Activated CD4-positive, alpha-beta memory T cell treated with anti-CD3 and anti-CD28 coated beads, Interleukin-2, amount 10 ng/mL, durations not matched to agents 7 days and 5 days (primary cell): Measurements from ENCODE around the gene TRIM33. TPM values are rescaled to one million over a fixed set of nuclear protein-coding genes. Genes with fewer than 3 reads are reported as not detected.

ENCODE experiments used
- CTCF ChIA-PET: fragments of 350-600 bp; sonication (Branson Sonifier 250); formaldehyde crosslinking; loops from one replicate; lab custom pipeline; 2021; ENCODE audit warnings: antibody characterized with exemption, inconsistent platforms; lab: Charles Lee
- POLR2A ChIA-PET: fragments of 350-600 bp; sonication (Branson Sonifier 250); formaldehyde crosslinking; loops from one replicate; lab custom pipeline; 2021; ENCODE audit warnings: antibody characterized with exemption; lab: Charles Lee
- DNase-seq: peaks from one replicate; pipeline ENCODE4 v3.0.0-alpha.2; 2020
- H3K27ac Mint-ChIP-seq: one replicate; pipeline ENCODE4 v1.8.0; 2021; ENCODE audit warnings: mild to moderate bottlenecking, mixed read lengths
- H3K27me3 Mint-ChIP-seq: one replicate; pipeline ENCODE4 v1.8.0; 2021; ENCODE audit warnings: mixed read lengths
- H3K36me3 Mint-ChIP-seq: one replicate; pipeline ENCODE4 v1.8.0; 2021; ENCODE audit warnings: low read depth, mixed read lengths
- H3K4me1 Mint-ChIP-seq: one replicate; pipeline ENCODE4 v1.8.0; 2021; ENCODE audit warnings: mixed read lengths
- H3K4me3 Mint-ChIP-seq: one replicate; pipeline ENCODE4 v1.8.0; 2021; ENCODE audit warnings: mild to moderate bottlenecking, mixed read lengths
- H3K9me3 Mint-ChIP-seq: one replicate; pipeline ENCODE4 v1.8.0; 2021; ENCODE audit warnings: mixed read lengths
- total RNA-seq, 2 experiments: library from RNA; stranded (reverse); gene quantifications; one replicate each; pipeline ENCODE4 v1.2.3, GENCODE V29; 2021

Gene TRIM33
- total RNA-seq, 2 experiments from 2014 or later: 36.0 to 36.5 TPM

DNA sequence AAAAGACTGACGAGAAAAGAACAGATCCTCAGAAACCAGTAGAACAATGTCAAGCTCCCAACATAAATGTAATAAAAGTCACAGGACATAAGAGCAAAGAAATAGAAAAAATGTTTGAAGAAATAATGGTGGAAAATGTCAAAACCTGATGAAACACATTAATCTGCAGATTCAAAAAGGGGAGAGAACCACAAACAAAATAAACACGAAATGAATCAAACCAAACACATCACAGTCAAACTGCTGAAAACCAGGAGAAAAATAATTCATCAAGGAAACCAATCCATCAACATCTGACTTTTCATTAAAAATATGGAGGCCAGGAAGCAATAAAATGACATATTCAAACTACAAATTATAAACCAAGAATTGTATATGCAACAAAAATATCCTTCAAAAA is 31.9 kb downstream of the TRIM33 start:
- CTCF ChIA-PET: no interaction called here
- Mint-ChIP-seq H3K9me3 (peaks cover 4% of the 10 kb centered on the region), H3K4me3 (no peak overlapping the region), H3K4me1 (peaks cover 32% of the 10 kb centered on the region), H3K36me3 (peaks cover 43% of the 10 kb centered on the region), H3K27me3 (no peaks in the 10 kb centered on the region), H3K27ac (no peak overlapping the region)
- DNase-seq: no peak
- POLR2A ChIA-PET: no interaction called here

GRCh38 chr1:114473796-114474195 is 37.2 kb downstream of the TRIM33 start:
- H3K36me3 Mint-ChIP-seq: peaks cover 35% of the 10 kb centered on the region
- no peak for DNase-seq
- peaks cover 3% of the 10 kb centered on the region for H3K9me3 Mint-ChIP-seq
- peaks cover 28% of the 10 kb centered on the region for H3K4me1 Mint-ChIP-seq
- no peaks in the 10 kb centered on the region for H3K27me3 Mint-ChIP-seq
- H3K27ac Mint-ChIP-seq: no peak overlapping the region
- H3K4me3 Mint-ChIP-seq: no peak overlapping the region
- POLR2A ChIA-PET: interaction anchor here (1.8 kb wide), 1 partner anchor 36 kb away, joined by 4 read pairs; no protein-coding TSS in a partner anchor
- CTCF ChIA-PET: no interaction called here

DNA sequence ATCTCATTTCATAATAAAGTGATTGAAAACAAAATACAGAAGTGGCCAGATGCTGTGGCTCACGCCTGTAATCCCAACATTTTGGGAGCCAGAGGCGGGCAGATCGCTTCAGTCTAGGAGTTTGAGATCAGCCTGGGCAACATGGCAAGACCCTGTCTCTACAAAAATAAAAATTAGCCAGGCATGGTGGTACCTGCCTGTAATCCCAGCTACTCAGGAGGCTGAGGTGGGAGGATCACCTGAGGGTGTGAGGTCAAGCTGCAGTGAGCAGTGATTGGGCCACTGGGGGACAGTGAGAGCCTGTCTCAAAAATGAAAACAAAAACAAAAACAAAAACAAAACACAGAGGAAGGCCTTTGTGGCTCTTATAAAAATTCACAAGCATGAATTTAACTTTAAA is 38.6 kb downstream of the TRIM33 start:
- CTCF ChIA-PET: no interaction called here
- Mint-ChIP-seq H3K27me3 (no peaks in the 10 kb centered on the region), H3K9me3 (peaks cover 3% of the 10 kb centered on the region), H3K4me3 (no peak overlapping the region), H3K36me3 (peaks cover 31% of the 10 kb centered on the region), H3K27ac (no peak overlapping the region), H3K4me1 (peaks cover 36% of the 10 kb centered on the region)
- POLR2A ChIA-PET: no interaction called here
- no peak for DNase-seq

GRCh38 chr1:114470681-114471080 is 40.3 kb downstream of the TRIM33 start:
- ChIA-PET CTCF (no interaction called here), POLR2A (no interaction called here)
- peaks cover 26% of the 10 kb centered on the region for H3K36me3 Mint-ChIP-seq
- peaks cover 41% of the 10 kb centered on the region for H3K4me1 Mint-ChIP-seq
- no peak for DNase-seq
- H3K27me3 Mint-ChIP-seq: no peaks in the 10 kb centered on the region
- H3K4me3 Mint-ChIP-seq: no peak overlapping the region
- H3K9me3 Mint-ChIP-seq: peaks cover 3% of the 10 kb centered on the region
- H3K27ac Mint-ChIP-seq: no peak overlapping the region

GRCh38 chr1:114468710-114469468 is 42.1 kb downstream of the TRIM33 start:
- H3K9me3 Mint-ChIP-seq: peaks cover 3% of the 10 kb centered on the region
- H3K4me1 Mint-ChIP-seq: peaks cover 40% of the 10 kb centered on the region
- H3K27ac Mint-ChIP-seq: peak overlapping the region; percentile 2
- ChIA-PET CTCF (interaction anchor here (0.7 to 1.5 kb wide), 2 partner anchors 40 to 186 kb away, joined by 3 to 4 read pairs; no protein-coding TSS in a partner anchor), POLR2A (interaction anchor here (1.0 to 2.3 kb wide), 2 partner anchors 38 to 43 kb away, joined by 3 to 10 read pairs; no protein-coding TSS in a partner anchor)
- H3K4me3 Mint-ChIP-seq: no peak overlapping the region
- H3K27me3 Mint-ChIP-seq: no peaks in the 10 kb centered on the region
- no peak for DNase-seq
- peaks cover 20% of the 10 kb centered on the region for H3K36me3 Mint-ChIP-seq

DNA sequence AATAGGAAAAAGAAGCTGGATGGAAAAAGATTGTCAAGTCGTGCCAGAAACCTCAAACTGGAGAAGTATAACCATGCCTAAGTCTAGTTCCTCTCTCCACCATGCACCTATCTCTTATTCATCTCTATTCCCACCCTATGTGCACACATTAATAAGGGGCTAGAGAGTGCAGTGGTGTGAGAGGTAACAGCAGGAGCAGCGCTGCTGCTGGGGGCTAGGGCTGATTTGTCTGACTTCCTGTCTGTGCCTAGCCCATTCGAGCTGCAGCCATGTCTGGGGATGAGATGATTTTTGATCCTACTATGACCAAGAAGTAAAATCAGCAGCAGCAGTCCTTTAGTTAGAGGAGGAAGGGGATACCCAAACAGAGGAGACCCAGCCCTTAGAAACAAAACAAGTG is 43.0 kb downstream of the TRIM33 start:
- Mint-ChIP-seq H3K9me3 (no peaks in the 10 kb centered on the region), H3K27me3 (no peaks in the 10 kb centered on the region), H3K4me3 (no peak overlapping the region), H3K4me1 (peaks cover 35% of the 10 kb centered on the region), H3K27ac (no peak overlapping the region), H3K36me3 (peaks cover 14% of the 10 kb centered on the region)
- no peak for DNase-seq
- ChIA-PET CTCF (interaction anchor here (1.5 kb wide), 1 partner anchor 41 kb away, joined by 4 read pairs; no protein-coding TSS in a partner anchor), POLR2A (interaction anchor here (1.0 to 2.3 kb wide), 2 partner anchors 39 to 44 kb away, joined by 3 to 10 read pairs; no protein-coding TSS in a partner anchor)

GRCh38 chr1:114467491-114467890 is 43.5 kb downstream of the TRIM33 start:
- peaks cover 33% of the 10 kb centered on the region for H3K4me1 Mint-ChIP-seq
- ChIA-PET POLR2A (interaction anchor here (2.3 kb wide), 1 partner anchor 44 kb away, joined by 10 read pairs; no protein-coding TSS in a partner anchor), CTCF (interaction anchor here (1.5 kb wide), 1 partner anchor 41 kb away, joined by 4 read pairs; no protein-coding TSS in a partner anchor)
- H3K27ac Mint-ChIP-seq: peak overlapping the region; percentile 11
- peaks cover 12% of the 10 kb centered on the region for H3K36me3 Mint-ChIP-seq
- H3K9me3 Mint-ChIP-seq: no peaks in the 10 kb centered on the region
- H3K27me3 Mint-ChIP-seq: no peaks in the 10 kb centered on the region
- DNase-seq: no peak
- H3K4me3 Mint-ChIP-seq: no peak overlapping the region

DNA sequence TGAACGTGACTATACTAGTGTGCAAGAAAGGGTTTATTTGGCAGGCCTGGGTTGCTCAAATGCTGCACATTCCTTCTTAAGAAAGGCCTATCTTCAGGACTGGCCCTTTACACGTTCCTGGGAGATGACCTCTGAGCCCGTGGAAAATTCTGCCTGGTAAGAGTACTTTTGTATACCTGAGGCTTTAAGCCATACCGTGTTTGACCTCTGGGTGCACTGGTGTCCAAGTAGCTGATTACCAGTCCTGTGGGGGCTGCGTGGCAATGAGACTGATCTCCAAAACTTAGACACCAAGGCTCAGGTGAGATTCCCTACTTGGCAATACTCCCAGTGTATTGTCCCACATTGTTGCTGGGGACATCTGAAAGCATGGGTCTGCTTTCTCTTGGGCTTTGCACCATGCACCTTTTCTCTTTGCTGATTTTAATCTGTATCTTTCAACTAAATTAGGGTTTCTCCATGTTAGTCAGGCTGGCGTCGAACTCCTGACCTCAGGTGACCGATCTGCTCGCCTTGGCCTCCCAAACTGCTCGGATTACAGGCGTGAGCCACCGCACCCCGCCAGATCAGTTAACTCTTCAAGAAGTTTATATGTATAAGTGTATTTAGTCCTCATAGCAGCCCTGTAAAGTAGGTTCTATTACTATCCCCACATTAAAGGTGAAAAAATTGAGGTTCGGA is 44.5 kb downstream of the TRIM33 start:
- Mint-ChIP-seq H3K9me3 (no peaks in the 10 kb centered on the region), H3K4me1 (peaks cover 31% of the 10 kb centered on the region), H3K27me3 (no peaks in the 10 kb centered on the region), H3K27ac (no peak overlapping the region), H3K36me3 (peaks cover 18% of the 10 kb centered on the region), H3K4me3 (no peak overlapping the region)
- ChIA-PET POLR2A (no interaction called here), CTCF (no interaction called here)
- DNase-seq: no peak

GRCh38 chr1:114462963-114463362 is 48.0 kb downstream of the TRIM33 start:
- Mint-ChIP-seq H3K27ac (no peak overlapping the region), H3K36me3 (peaks cover 40% of the 10 kb centered on the region), H3K4me1 (peaks cover 27% of the 10 kb centered on the region), H3K27me3 (no peaks in the 10 kb centered on the region), H3K9me3 (peaks cover 14% of the 10 kb centered on the region), H3K4me3 (no peak overlapping the region)
- POLR2A ChIA-PET: no interaction called here
- no peak for DNase-seq
- CTCF ChIA-PET: no interaction called here

DNA sequence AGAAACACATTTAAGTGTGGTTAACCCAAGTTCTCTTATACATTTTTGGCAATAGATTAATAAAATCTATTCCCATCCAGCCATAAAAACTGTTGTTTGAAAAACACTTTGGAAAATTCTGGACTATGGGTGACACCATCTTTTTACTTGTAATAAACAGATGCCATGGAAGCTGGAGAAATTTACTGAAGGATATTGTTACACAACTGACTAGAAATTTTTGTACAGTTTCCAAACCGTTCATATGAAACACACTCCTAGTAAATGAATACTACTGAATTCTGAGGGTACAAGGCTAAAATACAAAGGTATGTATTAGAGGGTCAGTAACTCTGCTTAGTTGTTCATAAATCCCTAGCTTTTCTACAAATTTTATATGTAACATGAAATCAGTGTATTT is 48.7 kb downstream of the TRIM33 start:
- Mint-ChIP-seq H3K36me3 (peaks cover 45% of the 10 kb centered on the region), H3K4me1 (peaks cover 21% of the 10 kb centered on the region), H3K27ac (no peak overlapping the region), H3K9me3 (peaks cover 14% of the 10 kb centered on the region), H3K27me3 (no peaks in the 10 kb centered on the region), H3K4me3 (no peak overlapping the region)
- POLR2A ChIA-PET: no interaction called here
- DNase-seq: no peak
- CTCF ChIA-PET: no interaction called here

- CTCF ChIA-PET: no interaction called here
- peaks cover 14% of the 10 kb centered on the region for H3K9me3 Mint-ChIP-seq
- H3K4me1 Mint-ChIP-seq: peaks cover 12% of the 10 kb centered on the region
- H3K27ac Mint-ChIP-seq: peak overlapping the region; percentile 23
- no peak for DNase-seq
- H3K27me3 Mint-ChIP-seq: no peaks in the 10 kb centered on the region
- H3K4me3 Mint-ChIP-seq: no peak overlapping the region
- peaks cover 74% of the 10 kb centered on the region for H3K36me3 Mint-ChIP-seq
- POLR2A ChIA-PET: no interaction called here
Observed at GRCh38 chr1:114458237-114458777, 52.7 kb downstream of the TRIM33 start.

- CTCF ChIA-PET: no interaction called here
- POLR2A ChIA-PET: no interaction called here
- H3K27ac Mint-ChIP-seq: peak overlapping the region; percentile 23
- no peak for DNase-seq
- H3K27me3 Mint-ChIP-seq: no peaks in the 10 kb centered on the region
- H3K4me1 Mint-ChIP-seq: peaks cover 12% of the 10 kb centered on the region
- H3K9me3 Mint-ChIP-seq: peaks cover 14% of the 10 kb centered on the region
- peaks cover 78% of the 10 kb centered on the region for H3K36me3 Mint-ChIP-seq
- no peak overlapping the region for H3K4me3 Mint-ChIP-seq
Observed at GRCh38 chr1:114457675-114458236, 53.2 kb downstream of the TRIM33 start.

GRCh38 chr1:114456586-114456985 is 54.4 kb downstream of the TRIM33 start:
- peaks cover 12% of the 10 kb centered on the region for H3K4me1 Mint-ChIP-seq
- no peak for DNase-seq
- CTCF ChIA-PET: no interaction called here
- H3K27ac Mint-ChIP-seq: no peak overlapping the region
- H3K36me3 Mint-ChIP-seq: peaks cover 77% of the 10 kb centered on the region
- H3K9me3 Mint-ChIP-seq: peaks cover 14% of the 10 kb centered on the region
- POLR2A ChIA-PET: no interaction called here
- H3K27me3 Mint-ChIP-seq: no peaks in the 10 kb centered on the region
- H3K4me3 Mint-ChIP-seq: no peak overlapping the region
